A549 (cell line): Measurements from ENCODE around the gene RNU2-1. TPM values are rescaled to one million over a fixed set of nuclear protein-coding genes. Genes with fewer than 3 reads are reported as not detected.
"Not testable (repeated sequence)": the region's sequence is repeated elsewhere in the genome, so short reads cannot be mapped to it uniquely, and the experiment has no call there.

Source experiments
- ATAC-seq, 2 experiments: fragments of 200-7000 bp in 1 of 2; fragments of >200 bp in 1 of 2; cut with Nextera tagmentation in 1 of 2; cut with Tn5 transposase in 1 of 2; 3 replicates each; pipeline versions ENCODE4 v1.8.0 to v1.9.1; 2018 to 2020; ENCODE audit warnings: mild to moderate bottlenecking in 1 of 2, moderate library complexity in 1 of 2
- CTCF ChIA-PET: fragments of 300-600 bp; sonication (Branson Sonifier 250); formaldehyde crosslinking; extraction: SDS; loops from one replicate; lab custom pipeline; 2021; ENCODE audit warnings: antibody characterized with exemption, inconsistent platforms; lab: Yijun Ruan, JAX
- POLR2A ChIA-PET: fragments of 350-600 bp; formaldehyde crosslinking; extraction: SDS; loops from one replicate; lab custom pipeline; 2021; ENCODE audit warnings: antibody characterized with exemption, inconsistent platforms; lab: Yijun Ruan, JAX
- DNase-seq, 2 experiments: peaks; one replicate each; pipeline versions ENCODE4 v3.0.0 to v3.0.0-alpha.2; 2011 to 2016; ENCODE audit warnings: low read depth in 1 of 2, low spot score in 1 of 2
- FAIRE-seq: peaks from 2 replicates; lab custom pipeline; 2011; peaks lifted over from hg19 to GRCh38; lab: Jason Lieb, UNC
- H3K27ac ChIP-seq, 2 experiments: fragments of >200 bp; sonication (Bioruptor Twin); formaldehyde crosslinking; 3 replicates each; pipeline ENCODE4 v1.5.1; 2016 to 2017
- H3K4me1 ChIP-seq: fragments of >200 bp; sonication (Bioruptor Twin); formaldehyde crosslinking; 3 replicates; pipeline ENCODE4 v1.6.1; 2016
- H3K4me2 ChIP-seq: fragments of >200 bp; sonication (Bioruptor Twin); formaldehyde crosslinking; 3 replicates; pipeline ENCODE4 v1.6.1; 2016
- H3K4me3 ChIP-seq: fragments of >200 bp; sonication (Bioruptor Twin); formaldehyde crosslinking; 3 replicates; pipeline ENCODE4 v1.5.1; 2016
- H3K9me3 ChIP-seq: fragments of >200 bp; sonication (Bioruptor Twin); formaldehyde crosslinking; 3 replicates; pipeline ENCODE4 v1.6.1; 2016
- BHLHE40 ChIP-seq: IDR thresholded peaks from 2 replicates; pipeline ENCODE4 v1.6.1; 2012; ENCODE audit warnings: low read depth, low read length, inconsistent platforms
- EHMT2 ChIP-seq: fragments of 200-600 bp; sonication (generic); IDR thresholded peaks from 2 replicates; pipeline ENCODE4 v1.6.1; 2016; ENCODE audit warnings: antibody characterized with exemption, low read depth, mild to moderate bottlenecking, moderate library complexity
- FOSL2 ChIP-seq, 2 experiments: fragments of 450-650 bp in 1 of 2; fragments of >200 bp in 1 of 2; sonication (Bioruptor Twin) in 1 of 2; formaldehyde crosslinking; IDR thresholded peaks; 2 replicates each; pipeline versions ENCODE4 v1.5.0 to v1.6.1; 2016 to 2020; ENCODE audit warnings: mild to moderate bottlenecking in 1 of 2, moderate library complexity in 1 of 2
- HOXB13 ChIP-seq: fragments of 250-450 bp; sonication (Bioruptor Pico); IDR thresholded peaks from 2 replicates; pipeline ENCODE4 v1.5.0; 2020; ENCODE audit warnings: low read depth, mild to moderate bottlenecking, moderate library complexity
- HOXB5 ChIP-seq: fragments of 250-450 bp; sonication (Bioruptor Pico); IDR thresholded peaks from 2 replicates; pipeline ENCODE4 v1.5.0; 2020; ENCODE audit warnings: mild to moderate bottlenecking, moderate library complexity
- JUN ChIP-seq, 2 experiments: fragments of >200 bp; sonication (Bioruptor Twin); formaldehyde crosslinking; IDR thresholded peaks; 2 replicates in 1 of 2; 3 replicates in 1 of 2; pipeline ENCODE4 v1.6.1; 2016 to 2017
- JUNB ChIP-seq: fragments of >200 bp; sonication (Bioruptor Twin); formaldehyde crosslinking; IDR thresholded peaks from 2 replicates; pipeline ENCODE4 v1.6.1; 2016
- MAFK ChIP-seq: fragments of 450-650 bp; IDR thresholded peaks from 2 replicates; pipeline ENCODE4 v1.6.1; 2014; ENCODE audit not compliant: partially characterized antibody
- MAZ ChIP-seq: fragments of 150-350 bp; IDR thresholded peaks from 2 replicates; pipeline ENCODE4 v1.6.1; 2014; ENCODE audit warnings: antibody characterized with exemption, low read depth, low read length, borderline replicate concordance
- NFE2L2 ChIP-seq: fragments of 150-350 bp; conservative IDR thresholded peaks from 2 replicates; pipeline ENCODE4 v1.6.1; 2014; ENCODE audit warnings: low read length
- NR3C1 ChIP-seq: fragments of >200 bp; sonication (Bioruptor Twin); formaldehyde crosslinking; IDR thresholded peaks from 3 replicates; pipeline ENCODE4 v1.6.1; 2017
- RCOR1 ChIP-seq: fragments of 150-350 bp; IDR thresholded peaks from 2 replicates; pipeline ENCODE4 v1.6.1; 2014; ENCODE audit warnings: antibody characterized with exemption, low read length, low read depth
- RFX5 ChIP-seq: fragments of 450-650 bp; IDR thresholded peaks from 2 replicates; pipeline ENCODE4 v1.7.1; 2014; ENCODE audit warnings: antibody characterized with exemption, mild to moderate bottlenecking, moderate library complexity
- RNF2 ChIP-seq: fragments of 200-600 bp; sonication (generic); IDR thresholded peaks from 2 replicates; pipeline ENCODE4 v1.6.1; 2016; ENCODE audit warnings: low read depth, mild to moderate bottlenecking, antibody characterized with exemption, moderate library complexity, borderline replicate concordance
- TFCP2L1 ChIP-seq: fragments of 250-450 bp; sonication (Bioruptor Pico); IDR thresholded peaks from 2 replicates; pipeline ENCODE4 v1.5.0; 2021; ENCODE audit warnings: mild to moderate bottlenecking
- ZC3H11A ChIP-seq: fragments of 450-650 bp; IDR thresholded peaks from 2 replicates; pipeline ENCODE4 v1.6.1; 2014; ENCODE audit warnings: antibody characterized with exemption, mild to moderate bottlenecking
- ZFP36 ChIP-seq: fragments of 450-650 bp; IDR thresholded peaks from 2 replicates; pipeline ENCODE4 v1.6.1; 2014; ENCODE audit warnings: borderline replicate concordance; ENCODE audit not compliant: partially characterized antibody
- ZSCAN20 ChIP-seq: fragments of 250-450 bp; sonication (Bioruptor Pico); IDR thresholded peaks from 2 replicates; pipeline ENCODE4 v1.8.0; 2022; ENCODE audit warnings: mild to moderate bottlenecking, moderate library complexity
- WGBS: methylation state at CpG from one replicate; pipeline ENCODE4 v1.1.6; 2017; ENCODE audit errors: missing lambda C conversion rate; 5-methylcytosine and 5-hydroxymethylcytosine counted together
- polyA plus RNA-seq, 4 experiments: library from polyadenylated mRNA; depleted of rRNA in 3 of 4; stranded (reverse); fragments of >200 nt; fragmentation: RNase III in 1 of 4; extraction: RNeasy Plus Mini Kit Qiagen cat#74134 plus additional on column Dnase treatment in 1 of 4; gene quantifications; 2 replicates in 3 of 4; 3 replicates in 1 of 4; pipeline ENCODE4 v1.2.3, GENCODE V29; 2011 to 2017
- TF ChIP-seq, protein P1 (sequence below): fragments of 150-350 bp; IDR thresholded peaks from 2 replicates; pipeline ENCODE4 v1.6.1; 2014; ENCODE audit warnings: low read depth, mild to moderate bottlenecking, low read length
- TF ChIP-seq, protein P2 (sequence below): fragments of 250-450 bp; sonication (Bioruptor Pico); IDR thresholded peaks from 2 replicates; pipeline ENCODE4 v1.5.0; 2020; ENCODE audit warnings: low read depth, mild to moderate bottlenecking, moderate library complexity
- TF ChIP-seq, protein P3 (sequence below): IDR thresholded peaks from 2 replicates; pipeline ENCODE4 v1.6.1; 2012
- TF ChIP-seq, protein P4 (sequence below): fragments of >200 bp; sonication (Bioruptor Twin); formaldehyde crosslinking; IDR thresholded peaks from 2 replicates; pipeline ENCODE4 v1.6.1; 2016
- TF ChIP-seq, protein P5 (sequence below): fragments of 200-600 bp; sonication (generic); IDR thresholded peaks from 2 replicates; pipeline ENCODE4 v1.6.1; 2016; ENCODE audit warnings: antibody characterized with exemption, mild to moderate bottlenecking, moderate library complexity
- TF ChIP-seq, protein P6 (sequence below): IDR thresholded peaks from 2 replicates; pipeline ENCODE4 v1.6.1; 2012; ENCODE audit warnings: low read depth, borderline replicate concordance
- TF ChIP-seq, protein P7 (sequence below): fragments of 450-650 bp; IDR thresholded peaks from 2 replicates; pipeline ENCODE4 v1.6.1; 2014; ENCODE audit warnings: antibody characterized with exemption

RNU2-1 gene
- polyA plus RNA-seq, 2 of the 4 experiments (the other 2 are of a cell fraction), result not detected

DNA sequence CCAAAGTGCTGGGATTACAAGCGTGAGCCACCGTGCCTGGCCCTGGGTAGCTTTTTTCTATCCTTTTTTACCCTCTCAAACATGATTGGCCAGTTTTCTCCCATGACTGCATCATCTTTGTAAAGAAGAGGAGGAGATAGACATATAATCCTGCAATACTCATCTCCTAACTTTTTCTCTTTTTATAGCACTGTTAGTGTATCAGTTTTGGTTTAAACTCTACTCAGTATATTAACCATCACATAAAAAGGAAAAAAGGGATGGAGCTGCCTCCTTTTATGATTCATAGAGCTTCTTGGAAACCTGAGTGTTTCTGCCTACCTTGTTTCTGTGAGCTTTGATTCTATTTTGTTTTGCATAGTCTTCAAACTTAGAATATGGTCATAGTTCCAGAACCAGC is 34.1 kb downstream of the RNU2-1 start:
- H3K9me3 ChIP-seq, result no peaks in the 10 kb centered on the region
- TF ChIP-seq NR3C1, result no peak
- no peak for TF ChIP-seq RCOR1
- no peak for TF ChIP-seq ZSCAN20 (CRISPR knock-in tag)
- TF ChIP-seq NFE2L2, result no peak
- TF ChIP-seq MAFK, result no peak
- TF ChIP-seq JUNB, result no peak
- TF ChIP-seq, protein P1, sequence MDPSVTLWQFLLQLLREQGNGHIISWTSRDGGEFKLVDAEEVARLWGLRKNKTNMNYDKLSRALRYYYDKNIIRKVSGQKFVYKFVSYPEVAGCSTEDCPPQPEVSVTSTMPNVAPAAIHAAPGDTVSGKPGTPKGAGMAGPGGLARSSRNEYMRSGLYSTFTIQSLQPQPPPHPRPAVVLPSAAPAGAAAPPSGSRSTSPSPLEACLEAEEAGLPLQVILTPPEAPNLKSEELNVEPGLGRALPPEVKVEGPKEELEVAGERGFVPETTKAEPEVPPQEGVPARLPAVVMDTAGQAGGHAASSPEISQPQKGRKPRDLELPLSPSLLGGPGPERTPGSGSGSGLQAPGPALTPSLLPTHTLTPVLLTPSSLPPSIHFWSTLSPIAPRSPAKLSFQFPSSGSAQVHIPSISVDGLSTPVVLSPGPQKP, result no peak
- TF ChIP-seq, protein P2, sequence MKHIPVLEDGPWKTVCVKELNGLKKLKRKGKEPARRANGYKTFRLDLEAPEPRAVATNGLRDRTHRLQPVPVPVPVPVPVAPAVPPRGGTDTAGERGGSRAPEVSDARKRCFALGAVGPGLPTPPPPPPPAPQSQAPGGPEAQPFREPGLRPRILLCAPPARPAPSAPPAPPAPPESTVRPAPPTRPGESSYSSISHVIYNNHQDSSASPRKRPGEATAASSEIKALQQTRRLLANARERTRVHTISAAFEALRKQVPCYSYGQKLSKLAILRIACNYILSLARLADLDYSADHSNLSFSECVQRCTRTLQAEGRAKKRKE (CRISPR knock-in tag), result no peak
- TF ChIP-seq, protein P3, sequence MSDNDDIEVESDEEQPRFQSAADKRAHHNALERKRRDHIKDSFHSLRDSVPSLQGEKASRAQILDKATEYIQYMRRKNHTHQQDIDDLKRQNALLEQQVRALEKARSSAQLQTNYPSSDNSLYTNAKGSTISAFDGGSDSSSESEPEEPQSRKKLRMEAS, result no peak
- TF ChIP-seq MAZ, result no peak
- no peak for TF ChIP-seq HOXB13 (CRISPR knock-in tag)
- TF ChIP-seq, protein P4, sequence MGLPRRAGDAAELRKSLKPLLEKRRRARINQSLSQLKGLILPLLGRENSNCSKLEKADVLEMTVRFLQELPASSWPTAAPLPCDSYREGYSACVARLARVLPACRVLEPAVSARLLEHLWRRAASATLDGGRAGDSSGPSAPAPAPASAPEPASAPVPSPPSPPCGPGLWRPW, result no peak
- TF ChIP-seq FOSL2 (IDR thresholded peaks at IDR 0.05), result no peak
- TF ChIP-seq FOSL2 (CRISPR knock-in tag; IDR thresholded peaks at IDR 0.05), result no peak
- TF ChIP-seq, all 56 proteins: peak for 0
- H3K27ac ChIP-seq, result no peak overlapping the region
- CTCF ChIA-PET, result interaction anchor here (0.6 to 2.9 kb wide), 6 partner anchors 8 to 112 kb away, joined by 3 to 12 read pairs (median 4); partner anchors contain the start of gene TMEM106A
- ATAC-seq, result no peak
- H3K4me1 ChIP-seq, result no peaks in the 10 kb centered on the region
- POLR2A ChIA-PET, result interaction anchor here (1.2 to 2.5 kb wide), 3 partner anchors 12 to 116 kb away, joined by 3 to 11 read pairs (median 9); partner anchors contain the start of gene TMEM106A
- FAIRE-seq, result no peak
- WGBS, result 98% methylated on average over 2 of the region's 2 CpGs
- DNase-seq, result no peak
- no peak overlapping the region for H3K4me2 ChIP-seq
- no peak overlapping the region for H3K4me3 ChIP-seq

DNA sequence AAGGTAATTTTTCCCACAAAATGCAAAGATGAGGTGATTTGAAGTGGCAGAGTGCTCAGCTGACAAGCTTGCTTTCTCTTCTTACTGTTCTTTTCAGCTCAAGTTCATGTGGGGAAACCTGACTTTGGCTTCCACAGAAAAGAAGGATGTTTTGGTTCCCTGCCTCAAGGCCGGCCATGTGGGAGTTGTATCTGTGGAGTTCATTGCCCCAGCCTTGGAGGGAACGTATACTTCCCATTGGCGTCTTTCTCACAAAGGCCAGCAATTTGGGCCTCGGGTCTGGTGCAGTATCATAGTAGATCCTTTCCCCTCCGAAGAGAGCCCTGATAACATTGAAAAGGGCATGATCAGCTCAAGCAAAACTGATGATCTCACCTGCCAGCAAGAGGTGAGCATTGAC is 40.5 kb downstream of the RNU2-1 start:
- no peak for DNase-seq
- H3K27ac ChIP-seq, result no peak overlapping the region
- 90% methylated on average over 5 of the region's 5 CpGs for WGBS
- H3K4me2 ChIP-seq, result no peak overlapping the region
- no peak for ATAC-seq
- H3K4me3 ChIP-seq, result no peak overlapping the region
- ChIA-PET POLR2A (no interaction called here), CTCF (interaction anchor here (1.2 to 1.4 kb wide), 3 partner anchors 9 to 350 kb away, joined by 3 to 5 read pairs (median 4); no protein-coding TSS in a partner anchor)
- H3K4me1 ChIP-seq, result no peaks in the 10 kb centered on the region
- no peaks in the 10 kb centered on the region for H3K9me3 ChIP-seq
- FAIRE-seq, result no peak
- no peak for TF ChIP-seq ZFP36
- TF ChIP-seq BHLHE40, result no peak
- TF ChIP-seq HOXB5 (CRISPR knock-in tag), result no peak
- no peak for TF ChIP-seq JUN (IDR thresholded peaks at IDR 0.05)
- TF ChIP-seq RFX5, result no peak
- no peak for TF ChIP-seq MAZ
- TF ChIP-seq EHMT2, result no peak
- TF ChIP-seq, protein P5, sequence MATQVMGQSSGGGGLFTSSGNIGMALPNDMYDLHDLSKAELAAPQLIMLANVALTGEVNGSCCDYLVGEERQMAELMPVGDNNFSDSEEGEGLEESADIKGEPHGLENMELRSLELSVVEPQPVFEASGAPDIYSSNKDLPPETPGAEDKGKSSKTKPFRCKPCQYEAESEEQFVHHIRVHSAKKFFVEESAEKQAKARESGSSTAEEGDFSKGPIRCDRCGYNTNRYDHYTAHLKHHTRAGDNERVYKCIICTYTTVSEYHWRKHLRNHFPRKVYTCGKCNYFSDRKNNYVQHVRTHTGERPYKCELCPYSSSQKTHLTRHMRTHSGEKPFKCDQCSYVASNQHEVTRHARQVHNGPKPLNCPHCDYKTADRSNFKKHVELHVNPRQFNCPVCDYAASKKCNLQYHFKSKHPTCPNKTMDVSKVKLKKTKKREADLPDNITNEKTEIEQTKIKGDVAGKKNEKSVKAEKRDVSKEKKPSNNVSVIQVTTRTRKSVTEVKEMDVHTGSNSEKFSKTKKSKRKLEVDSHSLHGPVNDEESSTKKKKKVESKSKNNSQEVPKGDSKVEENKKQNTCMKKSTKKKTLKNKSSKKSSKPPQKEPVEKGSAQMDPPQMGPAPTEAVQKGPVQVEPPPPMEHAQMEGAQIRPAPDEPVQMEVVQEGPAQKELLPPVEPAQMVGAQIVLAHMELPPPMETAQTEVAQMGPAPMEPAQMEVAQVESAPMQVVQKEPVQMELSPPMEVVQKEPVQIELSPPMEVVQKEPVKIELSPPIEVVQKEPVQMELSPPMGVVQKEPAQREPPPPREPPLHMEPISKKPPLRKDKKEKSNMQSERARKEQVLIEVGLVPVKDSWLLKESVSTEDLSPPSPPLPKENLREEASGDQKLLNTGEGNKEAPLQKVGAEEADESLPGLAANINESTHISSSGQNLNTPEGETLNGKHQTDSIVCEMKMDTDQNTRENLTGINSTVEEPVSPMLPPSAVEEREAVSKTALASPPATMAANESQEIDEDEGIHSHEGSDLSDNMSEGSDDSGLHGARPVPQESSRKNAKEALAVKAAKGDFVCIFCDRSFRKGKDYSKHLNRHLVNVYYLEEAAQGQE, result no peak
- TF ChIP-seq, protein P6, sequence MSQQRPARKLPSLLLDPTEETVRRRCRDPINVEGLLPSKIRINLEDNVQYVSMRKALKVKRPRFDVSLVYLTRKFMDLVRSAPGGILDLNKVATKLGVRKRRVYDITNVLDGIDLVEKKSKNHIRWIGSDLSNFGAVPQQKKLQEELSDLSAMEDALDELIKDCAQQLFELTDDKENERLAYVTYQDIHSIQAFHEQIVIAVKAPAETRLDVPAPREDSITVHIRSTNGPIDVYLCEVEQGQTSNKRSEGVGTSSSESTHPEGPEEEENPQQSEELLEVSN, result no peak
- TF ChIP-seq RNF2, result no peak
- no peak for TF ChIP-seq ZC3H11A
- TF ChIP-seq, protein P7, sequence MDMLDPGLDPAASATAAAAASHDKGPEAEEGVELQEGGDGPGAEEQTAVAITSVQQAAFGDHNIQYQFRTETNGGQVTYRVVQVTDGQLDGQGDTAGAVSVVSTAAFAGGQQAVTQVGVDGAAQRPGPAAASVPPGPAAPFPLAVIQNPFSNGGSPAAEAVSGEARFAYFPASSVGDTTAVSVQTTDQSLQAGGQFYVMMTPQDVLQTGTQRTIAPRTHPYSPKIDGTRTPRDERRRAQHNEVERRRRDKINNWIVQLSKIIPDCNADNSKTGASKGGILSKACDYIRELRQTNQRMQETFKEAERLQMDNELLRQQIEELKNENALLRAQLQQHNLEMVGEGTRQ, result no peak
- TF ChIP-seq HOXB13 (CRISPR knock-in tag), result no peak
- TF ChIP-seq TFCP2L1 (CRISPR knock-in tag), result no peak
- TF ChIP-seq, all 56 proteins: peak for 0

DNA sequence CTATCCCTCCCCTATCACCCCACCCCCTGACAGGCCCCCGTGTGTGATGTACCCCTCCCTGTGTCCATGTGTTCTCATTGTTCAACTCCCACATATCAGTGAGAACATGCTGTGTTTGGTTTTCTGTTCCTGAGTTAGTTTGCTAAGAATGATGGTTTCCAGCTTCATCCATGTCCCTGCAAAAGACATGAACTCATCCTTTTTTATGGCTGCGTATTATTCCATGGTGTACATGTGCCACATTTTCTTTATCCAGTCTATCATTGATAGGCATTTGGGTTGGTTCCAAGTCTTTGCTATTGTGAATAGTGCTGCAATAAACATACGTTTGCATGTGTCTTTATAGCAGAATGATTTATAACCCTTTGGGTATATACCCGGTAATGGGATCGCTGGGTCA is 47.1 kb downstream of the RNU2-1 start:
- DNase-seq, FAIRE-seq, POLR2A ChIA-PET, ATAC-seq, H3K4me2 ChIP-seq, H3K9me3 ChIP-seq, H3K4me3 ChIP-seq, H3K4me1 ChIP-seq, H3K27ac ChIP-seq: not testable (repeated sequence)
- WGBS, result 95% methylated on average over 4 of the region's 5 CpGs
- CTCF ChIA-PET, result interaction anchor here (1.6 kb wide), 1 partner anchor 15 kb away, joined by 5 read pairs; no protein-coding TSS in a partner anchor
